Measurements from ENCODE around the gene SGCE.

SGCE gene

DNA sequence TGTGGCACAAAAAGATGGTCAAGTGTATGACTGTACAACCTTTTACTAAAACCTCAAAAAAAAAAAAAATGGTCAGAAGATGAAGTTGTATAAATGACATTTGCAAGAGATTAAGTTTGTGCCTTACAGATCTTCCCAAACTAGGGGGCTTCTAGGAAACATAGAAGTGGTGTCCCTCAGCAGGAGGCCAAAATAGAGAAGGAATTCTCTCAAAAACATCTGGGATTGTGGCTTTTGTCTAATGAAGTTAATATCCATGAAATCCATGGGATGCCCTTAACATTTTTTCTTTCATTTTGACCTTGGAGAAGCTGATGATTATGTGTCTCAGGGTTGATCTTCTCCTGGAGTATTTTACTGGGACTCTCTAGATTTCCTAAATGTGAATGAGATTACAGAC lies 84.1 kb downstream of the SGCE start:
- DNase-seq (ENCODE audit: low read depth in 2 of 2) = no peak

GRCh38 chr7:94567396-94567795 lies 88.5 kb downstream of the SGCE start:
- no peak for DNase-seq (ENCODE audit: low read depth in 2 of 2)

DNA sequence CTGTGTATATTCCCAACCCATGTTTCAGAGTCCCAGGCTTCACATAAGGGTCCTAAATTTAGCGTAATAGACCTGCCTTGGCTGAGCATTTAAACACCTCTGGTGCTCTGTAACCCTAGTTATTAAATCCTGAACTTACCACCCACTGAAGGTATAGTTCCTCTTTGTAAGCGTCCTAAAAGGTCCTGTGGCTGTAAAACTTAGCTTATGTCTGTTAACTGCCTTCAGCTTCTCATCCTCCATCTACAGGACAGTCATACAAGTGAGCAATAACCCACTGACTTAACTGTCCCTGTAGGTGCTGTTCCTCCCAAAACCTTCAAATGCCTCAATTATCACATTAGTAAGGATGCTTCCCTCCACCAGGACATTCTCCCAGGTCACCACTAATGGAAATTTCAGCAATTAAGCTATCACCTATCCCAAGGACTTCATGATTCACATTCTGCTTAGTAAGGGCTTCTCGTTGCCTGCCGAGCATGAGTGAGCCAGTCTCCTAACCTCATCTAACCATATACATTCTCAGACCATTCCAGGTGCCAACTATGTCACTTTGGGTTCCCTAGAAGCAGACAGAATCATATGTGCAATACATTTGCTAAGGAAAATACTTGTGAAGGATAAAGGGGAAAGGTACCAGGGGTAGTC lies 90.6 kb downstream of the SGCE start:
- DNase-seq (ENCODE audit: low read depth in 2 of 2) = no peak

DNA sequence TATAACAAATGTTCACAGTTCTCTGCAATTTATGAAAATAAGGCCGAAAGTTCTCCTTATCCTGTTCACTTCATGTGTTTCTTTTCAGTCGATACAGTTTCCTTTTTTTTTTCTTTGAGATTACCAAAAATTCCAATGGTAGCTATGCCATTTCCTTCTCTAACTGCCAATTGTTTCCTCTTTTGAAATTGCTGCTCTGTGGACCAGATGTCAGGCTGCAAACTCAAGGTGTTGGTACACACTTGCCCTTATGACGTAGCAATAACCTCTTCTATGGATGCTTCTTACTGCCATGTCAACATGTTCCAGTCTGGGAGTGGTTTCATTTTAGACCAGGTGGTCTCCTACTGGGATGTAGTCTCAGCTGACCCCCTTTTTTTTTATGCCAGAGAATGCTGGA lies 93.4 kb downstream of the SGCE start:
- no peak for DNase-seq (ENCODE audit: low read depth in 2 of 2)

- no peak for DNase-seq (ENCODE audit: low read depth in 2 of 2)
These were observed 94.0 kb downstream of the SGCE start for GRCh38 chr7:94561841-94562514.

DNA sequence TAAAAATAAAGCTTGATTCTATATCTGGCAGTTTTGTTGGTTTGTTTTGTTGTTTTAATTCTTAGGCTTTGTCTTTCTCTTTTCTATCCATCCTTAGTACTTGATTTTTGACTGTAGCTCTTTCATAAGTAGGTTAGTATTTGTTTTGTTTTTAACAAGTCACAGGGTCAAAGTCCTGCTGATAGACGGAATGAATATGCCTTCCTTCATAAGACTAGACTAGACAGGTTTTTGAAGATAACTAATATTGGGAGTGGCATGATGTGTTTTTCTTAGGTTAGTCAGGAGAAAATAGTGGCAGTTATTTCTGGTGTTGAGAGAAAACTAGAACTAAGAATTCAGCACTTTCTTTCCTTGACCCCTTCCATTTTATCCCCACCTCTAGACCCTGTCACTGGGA lies 96.0 kb downstream of the SGCE start:
- no peak for DNase-seq (ENCODE audit: low read depth in 2 of 2)

DNA sequence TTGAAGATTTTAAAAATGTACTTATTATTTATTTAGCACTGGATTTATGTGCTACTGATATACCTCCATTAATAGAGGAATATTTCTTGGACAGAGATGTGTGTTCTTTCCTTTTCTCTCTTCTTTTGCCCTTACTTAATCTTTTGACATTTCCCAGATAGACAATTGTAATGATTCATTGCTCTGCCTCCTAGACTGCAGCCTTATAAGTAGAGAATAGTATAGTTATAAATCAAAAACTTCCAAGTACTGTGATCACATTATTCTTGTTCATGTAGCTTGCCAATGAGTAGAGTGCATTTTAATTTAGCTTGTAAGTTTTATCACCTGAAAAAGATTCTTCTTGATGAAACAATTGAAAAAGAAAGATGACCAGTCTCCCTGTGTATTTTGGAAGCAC lies 98.7 kb downstream of the SGCE start:
- no peak for DNase-seq (ENCODE audit: low read depth in 2 of 2)

DNA sequence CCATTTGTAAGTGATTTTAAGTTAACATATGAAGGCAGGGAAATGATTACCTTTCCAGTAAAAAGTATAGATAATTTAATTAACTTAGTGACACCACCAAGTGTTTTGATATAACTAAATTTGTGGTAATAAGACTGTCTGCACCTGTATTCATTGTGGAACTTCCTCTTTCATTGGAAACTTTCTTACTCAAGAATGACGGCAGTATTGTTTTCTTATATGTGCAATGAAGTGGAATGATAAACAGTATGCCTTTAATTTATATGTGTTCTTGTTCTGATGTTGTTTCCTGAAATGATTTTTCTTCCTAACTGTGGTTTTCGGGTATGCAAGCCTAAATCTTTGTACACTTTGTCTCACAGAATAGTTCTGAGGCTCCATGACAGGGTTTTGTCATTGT lies 99.9 kb downstream of the SGCE start:
- DNase-seq (ENCODE audit: low read depth in 2 of 2) = no peak

GRCh38 chr7:94547126-94547525 lies 108.8 kb downstream of the SGCE start:
- no peak for DNase-seq (ENCODE audit: low read depth in 2 of 2)

DNA sequence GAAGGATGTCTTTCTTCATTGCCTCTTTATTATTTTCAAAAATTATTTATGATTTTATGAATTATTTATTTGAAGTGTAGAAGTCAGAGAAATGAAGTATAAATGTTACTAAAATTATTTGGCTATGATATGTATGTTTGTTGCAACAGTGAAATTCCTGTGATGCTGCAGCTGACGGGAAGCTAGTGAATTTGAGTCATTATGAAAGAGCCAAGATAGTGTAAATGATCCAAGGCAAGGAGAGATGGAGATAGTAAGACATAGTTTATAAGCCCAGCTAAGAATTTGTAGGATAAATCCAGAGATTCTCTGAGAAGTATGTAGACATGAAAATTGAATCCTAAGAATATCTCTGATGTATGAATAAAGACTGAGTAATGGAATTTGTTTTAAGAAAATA lies 115.5 kb downstream of the SGCE start:
- DNase-seq (ENCODE audit: low read depth in 2 of 2) = no peak
